ENCODE data around the gene TAC4.

GRCh38 chr17:49798738-49799137 lies 49.1 kb downstream of the TAC4 start:
- TF ChIP-seq CTCF (IDR thresholded peaks at IDR 0.05; ENCODE audit: extremely low read depth in 1 of 2, insufficient read depth in 1 of 2, low read depth in 1 of 2, low read length in 2 of 2): no peak
- no peak for TF ChIP-seq JUN (IDR thresholded peaks at IDR 0.05; ENCODE audit: borderline replicate concordance, insufficient read depth, insufficient read length, low read depth)
- no peak for TF ChIP-seq POLR2AphosphoS5 (IDR thresholded peaks at IDR 0.05; ENCODE audit: insufficient read depth, low read depth, low read length)
- TF ChIP-seq POLR2A (IDR thresholded peaks at IDR 0.05; ENCODE audit: low read depth, low read length): no peak
